OCI-M2 (cell line): Measurements from ENCODE around the gene TMEM119.
"Not testable (repeated sequence)": the region's sequence is repeated elsewhere in the genome, so short reads cannot be mapped to it uniquely, and the experiment has no call there.

Experiments
- DNase-seq: peaks from one replicate; lab custom pipeline; 2025; ENCODE audit not compliant: unreplicated experiment; lab: John Stamatoyannopoulos, UW

TMEM119 gene

DNA sequence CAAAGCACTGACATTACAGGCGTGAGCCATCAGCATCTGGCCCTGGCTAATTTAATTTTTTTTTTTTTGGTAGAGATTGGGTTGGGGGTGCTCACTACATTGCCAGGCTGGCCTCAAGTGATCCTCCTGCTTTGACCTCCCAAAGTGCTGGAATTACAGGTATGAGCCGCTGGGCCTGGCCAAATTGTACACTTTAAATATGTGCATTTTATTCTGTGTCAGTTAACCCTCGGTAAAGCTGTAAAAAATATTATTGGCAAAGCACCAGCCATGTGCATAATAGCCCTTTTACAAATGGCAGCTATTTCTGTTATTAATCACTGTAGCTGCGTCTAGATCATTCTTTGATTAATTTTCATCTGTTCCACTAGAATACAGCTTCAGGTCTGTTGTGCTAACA is 12.0 kb downstream of the TMEM119 start:
- no peak for DNase-seq

DNA sequence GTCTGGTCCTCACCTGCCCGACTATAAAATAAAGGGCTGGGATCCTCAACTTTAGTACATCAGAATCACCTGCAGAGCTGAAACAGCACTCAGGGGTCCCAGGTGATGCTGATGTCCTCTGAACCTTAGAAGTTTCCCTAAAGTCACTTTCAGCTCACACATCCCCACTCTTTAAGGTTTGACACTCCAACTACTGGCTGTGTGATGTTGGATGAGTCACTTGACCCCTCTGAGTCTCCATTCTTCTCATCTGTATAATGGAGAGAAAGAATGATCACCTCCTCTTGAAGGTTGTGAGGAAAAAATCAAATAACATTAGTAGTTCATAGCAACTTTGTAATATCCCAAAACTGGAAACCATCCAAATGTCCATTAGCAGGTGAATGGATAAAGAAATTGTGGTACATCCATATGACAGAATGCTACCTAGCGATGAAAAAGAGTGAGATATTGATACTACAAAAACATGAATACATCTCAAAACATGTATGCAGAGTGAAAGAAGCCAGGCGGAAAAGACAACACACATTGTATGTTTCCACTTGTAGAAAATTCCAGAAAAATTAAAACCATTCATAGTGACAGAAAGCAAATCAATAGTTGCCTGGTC is 13.3 kb downstream of the TMEM119 start:
- DNase-seq, result no peak

DNA sequence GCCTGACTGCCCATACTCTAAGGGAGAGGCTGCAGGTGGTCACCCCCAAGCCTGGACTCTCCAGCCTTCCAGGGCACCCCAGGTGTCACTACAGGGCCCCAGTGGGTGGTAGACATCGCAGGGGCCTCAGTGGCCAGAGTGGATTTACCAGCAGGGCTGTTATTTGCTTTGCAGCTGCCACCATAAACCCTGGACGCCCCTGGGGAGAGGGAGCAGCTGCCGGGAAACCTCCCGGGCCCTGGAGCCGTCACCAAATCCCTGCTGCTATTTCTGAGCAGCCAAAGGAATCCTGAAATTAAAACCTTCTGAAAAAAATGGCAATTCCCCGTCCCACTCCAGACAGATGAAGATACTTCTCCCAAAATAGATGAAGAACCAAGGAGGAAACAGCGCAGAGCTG is 13.9 kb downstream of the TMEM119 start:
- no peak for DNase-seq

DNA sequence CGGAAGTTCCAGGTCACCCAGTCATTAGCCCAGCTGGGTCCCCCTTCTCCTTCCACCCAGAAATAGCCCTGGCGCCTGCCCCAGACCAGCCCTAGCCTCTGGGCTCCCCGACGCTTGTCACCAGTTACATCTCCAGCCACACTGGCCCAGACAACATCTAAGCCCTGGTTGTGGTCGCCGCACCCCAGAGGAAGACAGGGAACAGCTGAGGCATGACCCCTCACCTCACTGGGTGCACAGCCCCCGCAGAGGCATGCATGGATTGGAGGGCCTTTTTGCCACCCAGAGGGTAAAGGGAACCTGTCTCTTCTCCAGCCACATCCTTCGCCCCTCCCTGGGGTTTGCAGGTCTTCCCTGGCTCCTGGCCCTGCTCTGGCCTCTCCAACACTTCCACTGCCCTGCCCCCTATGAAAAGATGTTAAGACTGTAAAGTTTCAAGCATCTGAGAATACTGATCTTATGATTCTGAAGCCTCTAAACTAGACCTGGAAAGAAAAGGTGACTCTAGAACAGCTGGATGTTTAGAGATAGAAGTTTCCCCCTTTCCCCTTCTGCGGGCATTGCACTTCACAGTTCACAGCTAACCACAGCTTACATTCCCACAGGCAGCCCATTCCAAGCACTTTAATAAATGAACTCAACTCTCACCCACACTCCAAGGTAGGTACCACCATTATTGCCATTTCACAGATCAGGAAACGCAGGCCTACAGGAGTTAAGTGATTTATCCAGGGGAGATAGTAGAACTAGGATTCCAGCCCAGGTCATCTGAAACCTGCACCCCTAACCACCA is 14.7 kb downstream of the TMEM119 start:
- DNase-seq, result no peak

DNA sequence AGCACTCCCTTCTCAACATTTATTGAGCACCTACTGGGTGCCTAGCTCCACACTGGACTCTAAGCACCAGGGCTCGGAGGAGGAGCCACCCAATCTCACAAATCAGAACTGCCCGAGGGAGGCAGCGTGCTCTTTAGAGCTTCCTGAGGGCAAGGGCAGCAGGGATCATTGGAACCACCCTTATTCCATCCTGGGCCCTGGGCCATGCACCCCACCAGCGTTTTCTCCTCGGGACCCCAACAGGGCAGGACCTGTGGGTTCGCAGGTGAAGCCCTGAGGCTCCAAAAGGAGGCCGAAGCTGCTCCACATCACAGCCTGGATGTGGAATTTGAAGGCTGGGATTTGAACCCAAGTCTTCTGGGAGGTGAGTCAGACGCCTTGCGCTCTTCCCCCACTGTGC is 15.4 kb downstream of the TMEM119 start:
- DNase-seq, result no peak

DNA sequence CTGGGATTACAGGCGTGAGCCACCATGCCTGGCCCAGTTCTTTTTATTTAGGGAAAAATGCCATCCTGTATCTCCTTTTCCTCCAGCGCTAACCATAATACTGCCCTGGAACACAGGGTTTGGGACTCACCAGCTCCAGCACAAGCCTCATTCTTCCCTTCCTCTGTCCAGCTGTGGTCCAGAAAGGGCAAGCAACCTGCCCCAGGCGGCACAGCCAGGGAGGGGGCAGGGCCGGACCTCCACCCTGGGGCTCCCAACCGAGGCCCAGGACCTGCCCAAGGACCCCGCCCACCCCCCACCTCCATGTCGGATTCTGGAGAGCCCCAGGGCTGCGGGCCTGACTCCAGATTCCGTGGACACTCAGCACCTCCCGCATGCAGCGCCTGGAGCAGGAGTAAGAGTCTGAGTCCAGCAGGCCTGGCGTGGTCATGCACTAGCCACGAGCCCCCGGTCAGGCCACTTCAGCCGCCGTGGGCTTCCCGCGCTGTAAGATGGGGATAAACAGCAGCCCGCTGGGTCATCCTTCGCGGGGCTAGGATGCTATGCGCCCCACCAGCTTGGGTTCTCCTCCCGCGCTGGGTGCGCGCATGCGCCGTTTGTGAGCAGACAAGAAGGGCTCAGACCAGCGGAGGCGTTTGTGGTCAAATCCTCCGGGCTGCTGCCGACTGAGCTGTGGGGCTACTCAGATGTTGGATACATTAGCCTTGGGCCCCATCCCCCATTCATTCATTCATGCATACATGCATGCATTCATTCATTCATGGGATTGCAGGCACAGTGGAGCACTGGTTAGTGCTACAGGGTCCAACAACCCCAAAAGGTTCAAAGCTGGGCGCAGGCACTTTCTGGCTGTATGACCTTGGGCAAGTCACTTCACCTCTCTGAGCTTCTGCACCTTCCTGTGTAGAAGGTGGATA is 16.3 kb downstream of the TMEM119 start:
- DNase-seq, result no peak

DNA sequence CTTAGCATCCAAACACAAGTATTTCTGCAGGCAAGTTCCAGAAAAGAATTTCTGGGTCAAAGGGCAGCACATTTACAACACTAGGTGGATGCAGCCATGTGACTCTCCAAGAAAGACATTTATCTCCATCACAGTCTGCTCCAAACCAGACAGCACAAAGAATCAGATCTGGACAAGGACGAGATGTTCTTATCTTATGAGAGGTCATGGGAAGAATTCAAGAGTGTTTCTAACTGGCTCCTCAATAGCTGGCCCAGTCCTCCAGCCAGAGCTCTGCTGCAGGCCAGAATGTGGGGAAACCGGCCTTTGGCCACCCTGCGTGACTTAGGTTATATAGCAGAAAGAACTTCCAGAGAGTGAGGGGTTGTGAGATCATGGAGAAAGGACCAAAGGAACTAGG is 17.4 kb downstream of the TMEM119 start:
- no peak for DNase-seq

DNA sequence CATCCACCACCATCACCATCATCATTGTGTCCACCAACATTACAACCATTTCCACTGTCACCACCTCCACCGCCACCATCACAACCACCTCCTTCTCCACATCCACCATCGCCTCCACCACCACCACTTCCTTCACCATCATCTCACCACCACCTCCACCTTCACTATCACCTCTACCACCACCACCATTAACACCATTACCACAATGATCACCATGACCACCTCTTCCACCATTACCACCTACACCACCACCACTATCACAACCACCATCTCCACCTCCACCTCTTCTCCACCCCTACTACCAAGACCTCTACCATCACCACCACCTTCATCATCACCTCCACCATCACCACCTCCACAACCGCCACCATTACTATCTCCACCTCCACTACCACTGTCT is 19.1 kb downstream of the TMEM119 start:
- no peak for DNase-seq

DNA sequence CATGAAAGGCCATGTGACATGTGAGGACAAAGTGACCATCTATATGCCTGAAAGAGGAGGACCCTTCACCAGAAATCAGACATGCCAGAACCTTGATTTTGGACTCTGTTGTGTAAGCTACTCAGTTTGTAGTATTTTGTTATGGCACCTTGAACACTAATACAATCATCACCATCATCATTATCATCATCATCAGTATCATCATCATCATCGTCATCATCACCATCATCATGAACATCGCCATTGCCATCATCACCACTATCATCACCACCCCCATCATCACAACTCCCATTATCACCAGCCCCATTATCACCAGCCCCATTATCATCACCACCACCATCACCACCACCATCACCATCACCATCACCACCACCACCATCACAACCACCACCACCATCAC is 19.6 kb downstream of the TMEM119 start:
- DNase-seq, result no peak

DNA sequence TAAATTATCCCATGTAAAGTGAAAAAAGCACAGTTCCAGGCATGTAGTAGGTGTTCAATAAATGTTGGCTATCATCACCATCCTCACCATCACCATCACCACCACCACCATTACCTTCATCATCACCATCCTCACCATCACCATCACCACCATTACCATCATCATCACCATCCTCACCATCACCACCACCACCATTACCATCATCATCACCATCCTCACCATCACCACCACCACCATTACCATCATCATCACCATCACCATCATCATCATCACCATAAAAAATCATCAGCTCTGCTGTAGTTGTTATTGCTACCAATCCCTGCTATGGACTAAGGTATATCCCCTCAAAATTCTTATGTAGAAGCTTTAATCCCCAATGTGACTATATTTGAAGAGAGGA is 20.4 kb downstream of the TMEM119 start:
- DNase-seq, result no peak

DNA sequence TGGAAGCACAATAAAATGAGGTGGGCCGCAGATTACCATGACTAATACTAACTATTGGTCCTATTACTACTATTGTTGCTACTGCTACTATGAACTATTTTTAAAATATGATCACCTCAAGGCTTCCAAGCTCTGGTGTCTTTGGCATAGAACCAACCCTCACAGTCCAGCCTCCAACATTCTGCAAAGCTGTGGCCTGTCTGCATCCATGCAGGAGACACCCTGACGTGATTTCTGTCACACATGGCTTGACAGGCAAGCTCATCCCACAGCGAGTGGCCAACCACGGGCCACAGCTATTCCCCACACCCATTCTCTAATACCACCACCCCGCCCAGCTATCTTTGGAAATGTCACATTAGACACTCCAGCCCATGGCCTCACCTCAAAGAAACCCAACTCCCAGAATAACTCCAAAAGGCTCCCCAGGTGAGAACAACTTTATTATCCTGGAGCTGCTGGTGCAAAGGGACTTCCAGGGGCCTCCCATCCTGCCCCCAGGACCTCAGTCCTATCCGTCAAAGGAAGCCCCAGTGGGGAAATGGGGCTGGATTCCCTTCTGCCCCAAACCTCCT is 21.1 kb downstream of the TMEM119 start:
- DNase-seq, result no peak

DNA sequence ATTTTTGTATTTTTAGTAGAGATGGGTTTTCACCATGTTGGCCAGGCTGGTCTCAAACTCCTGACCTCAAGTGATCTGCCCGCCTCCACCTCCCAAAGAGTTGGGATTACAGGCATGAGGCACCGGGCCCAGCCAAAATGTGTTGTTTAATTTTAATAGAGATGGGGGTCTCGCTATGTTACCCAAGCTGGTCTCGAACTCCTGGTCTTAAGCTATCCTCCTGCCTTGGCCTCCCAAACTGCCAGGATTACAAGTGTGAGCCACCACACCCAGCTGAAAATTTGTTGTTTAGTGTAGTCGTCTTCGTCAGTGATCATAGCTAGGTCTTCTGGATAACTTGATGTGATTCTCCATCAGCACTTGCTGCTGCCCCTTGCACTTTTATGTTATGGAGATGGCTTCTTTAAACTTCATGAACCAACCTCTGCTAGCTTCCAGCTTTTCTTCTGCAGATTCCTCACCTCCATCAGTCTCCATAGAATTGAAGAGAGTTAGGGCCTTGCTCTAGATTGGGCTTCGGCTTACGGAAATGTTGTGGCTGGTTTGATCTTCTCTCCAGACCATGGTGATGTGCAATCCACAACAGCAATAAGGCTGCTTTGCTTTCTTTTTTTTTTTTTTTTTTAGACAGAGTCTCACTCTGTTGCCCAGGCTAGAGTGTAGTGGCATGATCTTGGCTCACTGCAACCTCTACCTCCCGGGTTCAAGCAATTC is 22.5 kb downstream of the TMEM119 start:
- no peak for DNase-seq

DNA sequence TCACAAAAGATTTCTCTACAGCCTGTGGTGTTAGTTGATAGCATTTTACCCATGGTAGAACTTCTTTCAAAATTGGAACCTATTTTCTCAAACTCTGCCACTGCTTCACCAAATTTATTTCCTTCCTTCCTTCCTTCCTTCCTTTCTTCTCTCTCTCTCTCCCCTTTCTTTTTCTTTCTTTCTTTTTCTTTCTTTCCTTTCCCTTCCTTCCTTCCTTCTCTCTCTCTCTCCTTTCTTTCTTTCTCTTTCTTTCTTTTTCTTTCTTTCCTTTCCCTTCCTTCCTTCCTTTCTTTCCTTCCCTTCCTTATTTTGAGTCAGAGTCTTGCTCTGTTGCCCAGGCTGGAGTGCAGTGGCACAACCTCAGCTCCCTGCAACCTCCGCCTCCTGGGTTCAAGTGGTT is 23.6 kb downstream of the TMEM119 start:
- not testable (repeated sequence) for DNase-seq

DNA sequence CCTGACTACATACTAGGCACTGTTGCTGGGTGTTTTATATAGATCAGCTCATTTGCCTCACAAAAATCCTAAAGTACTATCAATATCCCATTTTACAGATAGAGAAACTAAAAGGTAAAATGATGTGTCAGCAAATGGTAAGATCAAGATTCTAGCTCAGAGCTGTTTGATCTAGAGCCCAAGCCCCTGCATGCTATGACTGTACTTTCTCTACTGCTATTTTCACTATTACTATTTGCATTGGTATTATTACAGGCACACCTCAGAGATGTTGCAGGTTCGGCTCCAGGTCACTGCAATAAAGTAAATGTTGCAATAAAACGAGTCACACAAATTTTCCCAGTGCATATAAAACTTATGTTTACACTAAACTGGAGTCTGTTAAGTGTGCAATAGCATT is 24.6 kb downstream of the TMEM119 start:
- no peak for DNase-seq

DNA sequence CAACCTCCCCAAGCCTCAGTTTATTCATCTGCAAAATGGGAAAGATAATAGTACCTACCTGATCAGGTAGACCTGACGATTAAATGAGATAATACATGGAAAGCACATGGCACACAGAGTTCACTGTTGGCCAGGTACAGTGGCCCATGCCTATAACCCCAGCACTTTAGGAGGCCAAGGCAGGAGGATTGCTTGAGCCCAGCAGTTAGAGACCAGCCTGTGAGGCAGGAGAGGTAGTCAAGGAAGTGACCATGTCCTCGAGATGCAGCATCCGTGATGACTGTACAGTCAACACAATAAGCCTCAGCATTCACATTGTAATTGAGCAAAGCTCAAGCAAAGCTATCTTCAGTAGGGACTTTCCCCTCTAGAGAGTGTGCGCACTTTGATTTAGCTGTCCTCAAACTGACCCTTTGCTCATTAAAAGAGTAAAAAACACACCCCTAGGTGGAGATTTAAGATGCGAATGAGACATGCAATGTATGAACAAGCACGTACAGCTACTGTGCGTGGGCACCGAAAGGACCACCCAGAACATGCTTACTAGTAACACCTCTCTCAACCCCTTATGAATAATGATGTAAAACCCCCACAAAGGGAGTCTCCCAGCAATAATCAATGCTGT is 25.6 kb downstream of the TMEM119 start:
- DNase-seq, result no peak

DNA sequence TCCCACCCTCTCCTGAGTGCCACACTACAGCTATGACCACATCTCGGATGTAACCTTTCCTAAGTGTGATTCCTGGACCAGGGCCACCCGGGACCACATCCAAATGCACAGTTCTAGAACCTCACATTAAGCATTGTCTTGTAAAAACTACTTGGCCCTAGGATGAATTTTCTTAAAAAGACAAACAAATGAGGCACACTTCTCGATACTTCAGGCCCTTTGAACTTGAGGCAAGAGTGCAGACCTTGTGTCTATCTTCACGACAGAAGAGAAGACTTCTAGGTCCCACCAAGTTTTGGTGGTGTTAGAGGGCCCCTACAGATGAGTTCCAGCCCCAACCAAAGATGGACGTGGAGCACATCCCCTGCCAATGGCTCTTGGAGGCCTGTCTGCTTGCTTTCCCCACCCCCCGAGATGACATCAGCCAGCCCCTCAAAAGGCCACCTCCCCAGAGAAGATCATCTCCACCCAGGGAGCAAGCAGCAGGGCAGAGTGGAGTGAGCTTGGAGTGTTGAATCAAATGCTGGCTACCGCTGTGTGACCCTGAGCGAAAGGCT is 26.2 kb downstream of the TMEM119 start:
- DNase-seq, result no peak

DNA sequence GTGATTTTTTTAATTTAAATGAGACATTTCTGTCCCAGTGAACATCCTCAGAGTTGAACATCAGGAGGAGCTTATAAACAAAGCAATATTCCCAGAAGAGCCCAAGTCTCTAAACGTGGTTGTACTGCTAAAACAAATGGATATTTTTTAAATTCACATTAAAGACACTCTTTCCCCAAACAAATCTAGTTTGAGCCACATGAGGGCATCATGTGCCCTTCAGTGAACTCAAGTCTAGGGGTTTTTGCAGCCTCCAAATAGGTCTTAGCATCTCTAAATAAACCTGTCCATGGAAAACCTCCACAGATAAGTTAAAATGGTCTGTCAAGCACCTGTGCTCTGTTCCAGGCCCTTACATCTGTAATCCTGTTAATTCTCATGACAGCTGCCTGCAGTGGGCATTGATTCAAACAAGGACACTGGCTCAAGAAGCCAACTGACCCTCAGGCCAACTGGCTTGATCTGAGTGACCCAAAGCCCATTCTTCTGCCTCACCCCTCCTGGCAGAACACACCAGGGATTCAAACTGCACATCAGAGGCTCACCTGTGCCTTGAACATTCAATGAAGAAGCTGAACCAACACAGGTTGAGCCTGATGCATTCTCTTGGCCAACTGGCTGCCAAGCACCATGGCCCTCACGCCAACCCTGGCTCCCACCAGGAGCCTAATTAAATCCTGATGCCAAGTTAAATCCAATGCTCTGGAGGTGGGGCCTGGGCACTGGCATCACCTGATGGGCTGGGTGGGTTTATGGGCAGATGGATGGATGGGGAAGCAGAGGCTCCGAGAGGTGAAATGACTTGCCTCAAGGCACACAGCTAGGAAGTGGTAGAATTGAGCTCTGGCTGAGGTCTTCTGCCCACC is 26.9 kb downstream of the TMEM119 start:
- DNase-seq, result no peak

DNA sequence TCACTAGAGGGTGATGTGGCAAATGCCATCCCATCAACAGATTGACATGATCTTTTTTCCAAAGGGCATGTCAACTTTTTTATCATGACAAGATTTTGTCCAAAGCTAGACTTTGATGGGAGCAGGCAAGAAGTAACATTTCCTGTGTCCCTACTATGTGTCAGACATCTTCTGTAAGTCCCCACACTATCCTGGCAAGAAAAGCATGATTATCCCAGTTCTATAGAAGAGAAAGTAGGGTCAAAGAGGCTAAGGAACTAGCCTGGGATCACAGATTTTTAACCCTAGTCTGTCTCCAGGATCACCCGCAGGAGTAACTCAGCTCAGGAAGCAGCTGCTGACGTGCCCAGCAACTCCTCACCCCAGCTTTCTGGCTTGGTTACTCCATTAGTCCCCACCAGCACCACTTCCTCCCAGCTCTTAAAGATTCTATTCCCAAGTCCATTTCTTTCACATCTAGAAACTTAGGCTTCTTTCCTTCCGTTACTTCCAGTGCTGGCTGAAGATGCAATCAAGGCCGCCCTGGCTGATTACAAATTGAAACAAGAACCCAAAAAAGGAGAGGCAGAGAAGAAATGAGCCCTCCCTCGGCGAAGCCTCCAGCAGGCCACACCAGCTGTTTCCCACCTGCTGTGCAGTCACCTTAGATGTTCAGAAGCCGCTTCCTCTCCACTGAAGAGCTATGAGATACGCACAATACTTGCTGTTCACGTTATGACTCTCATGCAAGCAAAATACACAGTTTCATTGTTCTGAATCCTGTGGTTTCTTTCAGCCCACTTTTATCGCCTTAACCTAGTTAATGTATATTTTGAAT is 29.3 kb downstream of the TMEM119 start:
- no peak for DNase-seq
